WERI-Rb-1 (cell line): ENCODE results near the gene RHOT2.
"Not testable (repeated sequence)": the region's sequence is repeated elsewhere in the genome, so short reads cannot be mapped to it uniquely, and the experiment has no call there.

Experiments
- DNase-seq: peaks from one replicate; pipeline ENCODE4 v3.0.0-alpha.2; 2020
- H3K27ac ChIP-seq: fragments of 250-450 bp; sonication (Bioruptor Pico); 2 replicates; pipeline ENCODE4 v1.5.1; 2020; ENCODE audit warnings: mild to moderate bottlenecking, moderate library complexity
- H3K27me3 ChIP-seq: fragments of 250-450 bp; sonication (Bioruptor Pico); 2 replicates; pipeline ENCODE4 v1.5.1; 2021; ENCODE audit warnings: mild to moderate bottlenecking, low read depth, moderate library complexity; ENCODE audit not compliant: insufficient read depth, severe bottlenecking
- H3K36me3 ChIP-seq: fragments of 250-450 bp; sonication (Bioruptor Pico); 2 replicates; pipeline ENCODE4 v1.5.1; 2020; ENCODE audit warnings: mild to moderate bottlenecking, moderate library complexity
- H3K4me3 ChIP-seq: 2 replicates; pipeline ENCODE4 v1.5.1; 2011; ENCODE audit warnings: low read depth, mild to moderate bottlenecking, control low read depth, low read length
- H3K9me3 ChIP-seq: fragments of 250-450 bp; sonication (Bioruptor Pico); 2 replicates; pipeline ENCODE4 v1.5.1; 2021; ENCODE audit warnings: mild to moderate bottlenecking, moderate library complexity; ENCODE audit not compliant: severe bottlenecking
- CTCF ChIP-seq: IDR thresholded peaks from 2 replicates; pipeline ENCODE4 v1.5.1; 2011; ENCODE audit warnings: low read depth, mild to moderate bottlenecking, control low read depth, inconsistent platforms, low read length

RHOT2 gene

GRCh38 chr16:689175-689897 is 21.4 kb downstream of the RHOT2 start:
- Histone ChIP-seq H3K27ac (peak overlapping the region; percentile 92), H3K27me3 (no peaks in the 10 kb centered on the region), H3K9me3 (no peaks in the 10 kb centered on the region), H3K4me3 (peak overlapping the region; percentile 80), H3K36me3 (peaks cover 38% of the 10 kb centered on the region)
- DNase-seq = no peak
- TF ChIP-seq CTCF = no peak

GRCh38 chr16:691242-691641 is 23.3 kb downstream of the RHOT2 start:
- H3K27me3 ChIP-seq, H3K4me3 ChIP-seq, H3K9me3 ChIP-seq, H3K27ac ChIP-seq, DNase-seq: not testable (repeated sequence)
- H3K36me3 ChIP-seq = peaks cover 28% of the 10 kb centered on the region

GRCh38 chr16:692356-693108 is 24.6 kb downstream of the RHOT2 start:
- no peaks in the 10 kb centered on the region for H3K27me3 ChIP-seq

DNA sequence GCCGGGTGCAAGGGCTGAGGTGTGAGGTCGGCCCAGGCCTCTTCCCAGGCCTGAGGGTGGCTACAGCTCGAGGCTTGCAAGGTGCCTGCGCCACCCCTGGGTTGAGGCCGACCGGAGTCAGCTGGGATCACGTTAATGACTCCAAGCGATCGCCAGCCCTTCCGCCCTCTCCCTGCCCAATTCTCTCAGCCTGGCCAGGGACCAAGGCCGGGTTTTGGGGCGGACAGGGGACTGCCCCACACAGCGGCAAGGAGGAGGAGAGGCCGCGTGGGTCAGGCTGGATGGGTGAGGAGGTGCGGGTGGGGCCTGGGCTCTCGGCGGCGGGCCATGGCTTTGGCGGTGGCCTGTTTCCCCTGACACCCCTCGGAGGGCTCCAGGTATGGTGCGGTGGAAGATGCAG is 25.4 kb downstream of the RHOT2 start:
- Histone ChIP-seq H3K27ac (no peak overlapping the region), H3K27me3 (no peaks in the 10 kb centered on the region), H3K9me3 (no peaks in the 10 kb centered on the region), H3K4me3 (no peak overlapping the region), H3K36me3 (peaks cover 11% of the 10 kb centered on the region)
- no peak for DNase-seq
- no peak for TF ChIP-seq CTCF

More at GRCh38 chr16:692356-693108, 24.6 kb downstream of the RHOT2 start:
- TF ChIP-seq CTCF = no peak
- no peak for DNase-seq
- Histone ChIP-seq H3K36me3 (peaks cover 15% of the 10 kb centered on the region), H3K9me3 (no peaks in the 10 kb centered on the region), H3K27ac (no peak overlapping the region), H3K4me3 (no peak overlapping the region)

DNA sequence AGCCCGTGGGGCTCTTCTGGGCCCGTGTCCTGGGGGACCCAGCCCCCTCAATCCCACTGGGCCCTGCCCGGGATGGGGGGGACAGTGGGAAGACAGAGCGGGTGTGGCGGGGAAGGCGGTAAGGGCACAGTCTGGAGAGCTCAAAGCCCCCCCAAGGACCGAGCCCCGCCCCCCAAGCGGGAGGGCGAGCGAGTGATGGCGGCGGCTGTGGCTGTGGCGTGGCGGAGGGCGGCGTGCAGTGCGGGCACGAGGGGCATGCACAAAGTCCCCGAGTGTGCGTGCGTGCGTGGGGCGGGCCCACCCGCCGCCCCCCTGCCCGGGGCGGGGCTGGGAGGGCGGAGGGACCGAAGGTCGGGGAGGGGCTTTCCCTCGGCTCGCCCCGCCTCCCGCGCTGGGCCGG is 25.8 kb downstream of the RHOT2 start:
- Histone ChIP-seq H3K36me3 (peaks cover 11% of the 10 kb centered on the region), H3K9me3 (no peaks in the 10 kb centered on the region), H3K27me3 (no peaks in the 10 kb centered on the region), H3K27ac (no peak overlapping the region), H3K4me3 (no peak overlapping the region)
- no peak for TF ChIP-seq CTCF
- no peak for DNase-seq

GRCh38 chr16:694187-694862 is 26.4 kb downstream of the RHOT2 start:
- no peak overlapping the region for H3K4me3 ChIP-seq
- no peak overlapping the region for H3K27ac ChIP-seq
- TF ChIP-seq CTCF = no peak

More at GRCh38 chr16:694187-694862, 26.4 kb downstream of the RHOT2 start:
- no peak for DNase-seq
- H3K9me3 ChIP-seq = no peaks in the 10 kb centered on the region
- peaks cover 11% of the 10 kb centered on the region for H3K36me3 ChIP-seq
- H3K27me3 ChIP-seq = no peaks in the 10 kb centered on the region
